Measurements from ENCODE around the gene ATP2C1. TPM values are rescaled to one million over a fixed set of nuclear protein-coding genes. Genes with fewer than 3 reads are reported as not detected.
A peak's percentile ranks its signal among the peaks of the same experiment; 100 is the strongest.

ATP2C1 gene
- total and polyA plus RNA-seq, 9 of the 15 experiments (the other 6 are each of a cell fraction or from before 2014, with no cell fraction given) = 10.0 to 53.5 (median 27.9) TPM

GRCh38 chr3:130870423-130870822 is 23.5 kb upstream of the ATP2C1 start:
- ChIA-PET POLR2A (interaction anchor here (1.6 kb wide), 1 partner anchor 20 kb away, joined by 4 read pairs; no protein-coding TSS in a partner anchor), CTCF (ENCODE audit: low intra/inter-chr PET ratio) (no interaction called here)
- intact Hi-C loops (cut with micrococcal nuclease) (no loop called here), in situ Hi-C loops (cut with MboI) (no loop called here)
- H2AFZ ChIP-seq (ENCODE audit: low read depth, low read length) = no peak overlapping the region
- H3K9ac ChIP-seq (ENCODE audit: insufficient read depth in 1 of 2, low read depth in 2 of 2, low read length in 2 of 2) = no peak overlapping the region
- FAIRE-seq (no peak), ATAC-seq (no peak), DNase-seq (ENCODE audit: extremely low read depth in 1 of 4, low spot score in 3 of 4) (peak in 1 of 4 experiments; percentile 18)
- no peaks in the 10 kb centered on the region for H3K9me3 ChIP-seq (replicated peaks; ENCODE audit: control insufficient read depth, insufficient read depth, low read depth, low read length)
- no peak overlapping the region for H3K4me2 ChIP-seq (ENCODE audit: insufficient read depth, low read length)
- no peak overlapping the region for H3K4me3 ChIP-seq
- H4K20me1 ChIP-seq (replicated peaks; ENCODE audit: control insufficient read depth, insufficient read depth, low read length) = no peaks in the 10 kb centered on the region
- WGBS (ENCODE audit: insufficient coverage, low coverage, missing lambda C conversion rate) = 0% methylated on average over 1 of the region's 1 CpG
- H3K36me3 ChIP-seq (ENCODE audit: control insufficient read depth, insufficient read depth, low read length) = no peaks in the 10 kb centered on the region
- no TSS peak for BruUV-seq (replicated peaks)
- no peaks in the 10 kb centered on the region for H3K79me2 ChIP-seq (ENCODE audit: control insufficient read depth, insufficient read depth, low read length)
- no peak overlapping the region for H3K27ac ChIP-seq (ENCODE audit: extremely low read depth, low read depth, low read length)
- H3K4me1 ChIP-seq (replicated peaks in 1 of 2; ENCODE audit: control insufficient read depth in 2 of 2, insufficient read depth in 2 of 2, low read length in 2 of 2) = peaks cover 0 to 4% of the 10 kb centered on the region in 2 experiments; a peak in 2 of 5 replicates
- no peaks in the 10 kb centered on the region for H3K27me3 ChIP-seq (ENCODE audit: control insufficient read depth in 2 of 2, insufficient read depth in 2 of 2, low read length in 2 of 2)
- H3K9me1 ChIP-seq (ENCODE audit: control insufficient read depth, insufficient read depth, low read length) = no peaks in the 10 kb centered on the region
- TF ChIP-seq CHD1 (IDR thresholded peaks at IDR 0.05; ENCODE audit: low read length) (no peak), TCF3 (CRISPR knock-in tag; IDR thresholded peaks at IDR 0.05) (peak; percentile 77), PHF8 (IDR thresholded peaks at IDR 0.05; ENCODE audit: borderline replicate concordance, low read length) (no peak), PTTG1 (tag; IDR thresholded peaks at IDR 0.05; ENCODE audit: low read depth) (no peak), ZNF57 (CRISPR knock-in tag; IDR thresholded peaks at IDR 0.05) (no peak), ETS2 (tag; IDR thresholded peaks at IDR 0.05; ENCODE audit: borderline replicate concordance, poor library complexity, severe bottlenecking) (no peak), NCOA2 (IDR thresholded peaks at IDR 0.05; ENCODE audit: partially characterized antibody in 2 of 2) (no peak), ESRRB (CRISPR knock-in tag; IDR thresholded peaks at IDR 0.05; ENCODE audit: borderline replicate concordance) (no peak), DPF2 (IDR thresholded peaks at IDR 0.05) (0 out of 2 replicates have a peak, but pooled peaks have one; percentile 26), PRMT5 (CRISPR knock-in tag; IDR thresholded peaks at IDR 0.05) (no peak), SLC30A9 (CRISPR knock-in tag; IDR thresholded peaks at IDR 0.05) (no peak), EP300 (IDR thresholded peaks at IDR 0.05; ENCODE audit: low read length) (peak; percentile 15; the same call in 1 of the 2 replicates), FOXM1 (IDR thresholded peaks at IDR 0.05; ENCODE audit: low read depth) (0 out of 2 replicates have a peak, but pooled peaks have one; percentile 48), FOXM1 (CRISPR knock-in tag; IDR thresholded peaks at IDR 0.05; ENCODE audit: low read depth) (no peak), HDAC1 (IDR thresholded peaks at IDR 0.05) (no peak), CBFA2T2 (conservative IDR thresholded peaks at IDR 0.05) (peak; percentile 77), NFIC (IDR thresholded peaks at IDR 0.05) (peak; percentile 45; the same call in 1 of the 2 replicates), IRF2 (CRISPR knock-in tag; IDR thresholded peaks at IDR 0.05) (no peak), ARNT (IDR thresholded peaks at IDR 0.05) (0 out of 4 replicates have a peak, but pooled peaks of 1 of the 2 experiments have one; percentile 64), TAL1 (IDR thresholded peaks at IDR 0.05) (peak; percentile 67; the same call in 1 of the 2 replicates), SOX6 (IDR thresholded peaks at IDR 0.05) (peak; percentile 36; the same call in 1 of the 2 replicates), HES1 (IDR thresholded peaks at IDR 0.05; ENCODE audit: low read depth) (no peak), CREB5 (CRISPR knock-in tag; IDR thresholded peaks at IDR 0.05) (no peak), ZNF75A (CRISPR knock-in tag; IDR thresholded peaks at IDR 0.05) (no peak)
